H9 (cell line): ENCODE data around the gene COX4I2. TPM values are rescaled to one million over a fixed set of nuclear protein-coding genes. Genes with fewer than 3 reads are reported as not detected.
A peak's percentile ranks its signal among the peaks of the same experiment; 100 is the strongest.

Experiments
- DNase-seq: peaks from one replicate; pipeline ENCODE4 v3.0.0-alpha.2; 2017
- H2AFZ ChIP-seq: one replicate; pipeline ENCODE4 v1.6.1; 2013; ENCODE audit warnings: mild to moderate bottlenecking, low read length, control low read depth, moderate library complexity
- H2AK5ac ChIP-seq: 2 replicates; pipeline ENCODE4 v1.6.1; 2013; ENCODE audit warnings: low read length, control low read depth, mixed read lengths; ENCODE audit not compliant: insufficient read length
- H2BK120ac ChIP-seq: one replicate; pipeline ENCODE4 v1.6.1; 2013; ENCODE audit warnings: low read depth, mild to moderate bottlenecking, low read length, control low read depth, inconsistent platforms; ENCODE audit not compliant: poor library complexity, severe bottlenecking
- H2BK12ac ChIP-seq: 2 replicates; pipeline ENCODE4 v1.6.1; 2013; ENCODE audit warnings: low read length, control low read depth, mixed read lengths, low read depth; ENCODE audit not compliant: insufficient read length
- H2BK15ac ChIP-seq: 2 replicates; pipeline ENCODE4 v1.6.1; 2013; ENCODE audit warnings: low read depth, low read length, control low read depth
- H2BK20ac ChIP-seq: one replicate; pipeline ENCODE4 v1.6.1; 2013; ENCODE audit warnings: low read depth, mild to moderate bottlenecking, low read length, control low read depth, inconsistent platforms; ENCODE audit not compliant: poor library complexity, severe bottlenecking
- H2BK5ac ChIP-seq: 2 replicates; pipeline ENCODE4 v1.6.1; 2013; ENCODE audit warnings: low read length, control low read depth, mixed read lengths; ENCODE audit not compliant: insufficient read length
- H3K14ac ChIP-seq: 2 replicates; pipeline ENCODE4 v1.6.1; 2013; ENCODE audit warnings: low read length, control low read depth; ENCODE audit not compliant: insufficient read depth
- H3K18ac ChIP-seq: 2 replicates; pipeline ENCODE4 v1.6.1; 2013; ENCODE audit warnings: low read depth, mild to moderate bottlenecking, mixed read lengths, low read length, control low read depth; ENCODE audit not compliant: insufficient read length
- H3K23ac ChIP-seq: 2 replicates; pipeline ENCODE4 v1.6.1; 2013; ENCODE audit warnings: low read length, control low read depth, mixed read lengths, low read depth; ENCODE audit not compliant: insufficient read length
- H3K23me2 ChIP-seq: 2 replicates; pipeline ENCODE4 v1.6.1; 2013; ENCODE audit warnings: low read depth, mild to moderate bottlenecking, mixed read lengths, low read length, control low read depth; ENCODE audit not compliant: insufficient read length, poor library complexity, severe bottlenecking
- H3K27ac ChIP-seq: 2 replicates; pipeline ENCODE4 v1.5.1; 2013; ENCODE audit warnings: low read length, control low read depth, mixed read lengths, low read depth; ENCODE audit not compliant: insufficient read length
- H3K27me3 ChIP-seq: 2 replicates; pipeline ENCODE4 v1.6.1; 2013; ENCODE audit warnings: low read length, control low read depth, inconsistent platforms; ENCODE audit not compliant: insufficient read depth
- H3K4ac ChIP-seq: 2 replicates; pipeline ENCODE4 v1.6.1; 2013; ENCODE audit warnings: low read depth, mild to moderate bottlenecking, control low read depth, inconsistent platforms, low read length, moderate library complexity
- H3K4me1 ChIP-seq: 2 replicates; pipeline ENCODE4 v1.6.1; 2013; ENCODE audit warnings: low read length, control low read depth, inconsistent platforms; ENCODE audit not compliant: insufficient read depth
- H3K4me2 ChIP-seq: 2 replicates; pipeline ENCODE4 v1.6.1; 2013; ENCODE audit warnings: low read length, control low read depth, mixed read lengths; ENCODE audit not compliant: insufficient read length, insufficient read depth
- H3K56ac ChIP-seq: 2 replicates; pipeline ENCODE4 v1.6.1; 2013; ENCODE audit warnings: low read depth, mild to moderate bottlenecking, mixed read lengths, low read length, control low read depth; ENCODE audit not compliant: insufficient read length
- H3K79me1 ChIP-seq: 2 replicates; pipeline ENCODE4 v1.6.1; 2013; ENCODE audit warnings: low read depth, mild to moderate bottlenecking, moderate library complexity, low read length, control low read depth, inconsistent platforms; ENCODE audit not compliant: insufficient read depth, poor library complexity, severe bottlenecking
- H3K79me2 ChIP-seq: 2 replicates; pipeline ENCODE4 v1.6.1; 2013; ENCODE audit warnings: low read length, control low read depth, inconsistent platforms; ENCODE audit not compliant: insufficient read depth
- H3K9ac ChIP-seq: 2 replicates; pipeline ENCODE4 v1.6.1; 2013; ENCODE audit warnings: low read length, control low read depth, mixed read lengths; ENCODE audit not compliant: insufficient read length; ENCODE audit errors: extremely low read depth
- H3K9me3 ChIP-seq: one replicate; pipeline ENCODE4 v1.6.1; 2013; ENCODE audit warnings: low read depth, low read length, inconsistent platforms; ENCODE audit not compliant: control insufficient read depth
- H3T11ph ChIP-seq: one replicate; pipeline ENCODE4 v1.6.1; 2013; ENCODE audit warnings: mild to moderate bottlenecking, low read length, control low read depth, inconsistent platforms
- H4K20me1 ChIP-seq: one replicate; pipeline ENCODE4 v1.6.1; 2013; ENCODE audit not compliant: control insufficient read depth, insufficient read length, insufficient read depth
- H4K5ac ChIP-seq: 2 replicates; pipeline ENCODE4 v1.6.1; 2013; ENCODE audit warnings: low read depth, mild to moderate bottlenecking, mixed read lengths, low read length, control low read depth; ENCODE audit not compliant: insufficient read length
- H4K8ac ChIP-seq: replicated peaks from 2 replicates; pipeline ENCODE4 v1.6.1; 2013; ENCODE audit warnings: low read length, control low read depth, mixed read lengths, low read depth; ENCODE audit not compliant: insufficient read length
- H4K91ac ChIP-seq: 2 replicates; pipeline ENCODE4 v1.6.1; 2013; ENCODE audit warnings: low read depth, mild to moderate bottlenecking, moderate library complexity, mixed read lengths, low read length, control low read depth; ENCODE audit not compliant: insufficient read length
- H3K27ac Mint-ChIP-seq, 3 experiments: 2 replicates in 2 of 3; 3 replicates in 1 of 3; pipeline ENCODE4 v1.8.0; 2020 to 2021; ENCODE audit warnings: mixed read lengths in 3 of 3, mild to moderate bottlenecking in 1 of 3, moderate library complexity in 1 of 3
- H3K27me3 Mint-ChIP-seq: 2 replicates; pipeline ENCODE4 v1.8.0; 2021; ENCODE audit warnings: low read depth, mild to moderate bottlenecking, moderate library complexity, mixed read lengths
- H3K36me3 Mint-ChIP-seq, 3 experiments: 2 replicates in 2 of 3; 3 replicates in 1 of 3; pipeline ENCODE4 v1.8.0; 2020 to 2021; ENCODE audit warnings: low read depth in 3 of 3, mixed read lengths in 3 of 3; ENCODE audit not compliant: insufficient read depth in 1 of 3
- H3K4me1 Mint-ChIP-seq, 2 experiments: 2 replicates each; pipeline ENCODE4 v1.8.0; 2020; ENCODE audit warnings: mixed read lengths in 2 of 2
- H3K4me3 Mint-ChIP-seq, 2 experiments: 2 replicates in 1 of 2; 3 replicates in 1 of 2; pipeline ENCODE4 v1.8.0; 2020 to 2021; ENCODE audit warnings: mild to moderate bottlenecking in 2 of 2, mixed read lengths in 2 of 2, moderate library complexity in 1 of 2
- H3K9me3 Mint-ChIP-seq, 2 experiments: 2 replicates in 1 of 2; 3 replicates in 1 of 2; pipeline ENCODE4 v1.8.0; 2020; ENCODE audit warnings: mild to moderate bottlenecking in 2 of 2, mixed read lengths in 2 of 2, moderate library complexity in 1 of 2
- WGBS: extraction: QIAGEN DNeasy Blood & Tissue Kit; methylation state at CpG from one replicate; pipeline ENCODE4 v1.1.7; 2013; ENCODE audit warnings: missing lambda C conversion rate, low lambda C conversion rate, mixed read lengths; ENCODE audit not compliant: insufficient read length; ENCODE audit errors: extremely low coverage; 5-methylcytosine and 5-hydroxymethylcytosine counted together
- total RNA-seq: library from RNA; stranded (reverse); gene quantifications from 2 replicates; pipeline ENCODE4 v1.2.1, GENCODE V29; 2021
- TF ChIP-seq, protein P1 (sequence below): fragments of 200-600 bp; sonication (generic); conservative IDR thresholded peaks from 3 replicates; pipeline ENCODE4 v1.8.0; 2021; ENCODE audit warnings: antibody characterized with exemption, mild to moderate bottlenecking

The COX4I2 gene
- total RNA-seq, 1 experiment from 2014 or later: not detected

DNA sequence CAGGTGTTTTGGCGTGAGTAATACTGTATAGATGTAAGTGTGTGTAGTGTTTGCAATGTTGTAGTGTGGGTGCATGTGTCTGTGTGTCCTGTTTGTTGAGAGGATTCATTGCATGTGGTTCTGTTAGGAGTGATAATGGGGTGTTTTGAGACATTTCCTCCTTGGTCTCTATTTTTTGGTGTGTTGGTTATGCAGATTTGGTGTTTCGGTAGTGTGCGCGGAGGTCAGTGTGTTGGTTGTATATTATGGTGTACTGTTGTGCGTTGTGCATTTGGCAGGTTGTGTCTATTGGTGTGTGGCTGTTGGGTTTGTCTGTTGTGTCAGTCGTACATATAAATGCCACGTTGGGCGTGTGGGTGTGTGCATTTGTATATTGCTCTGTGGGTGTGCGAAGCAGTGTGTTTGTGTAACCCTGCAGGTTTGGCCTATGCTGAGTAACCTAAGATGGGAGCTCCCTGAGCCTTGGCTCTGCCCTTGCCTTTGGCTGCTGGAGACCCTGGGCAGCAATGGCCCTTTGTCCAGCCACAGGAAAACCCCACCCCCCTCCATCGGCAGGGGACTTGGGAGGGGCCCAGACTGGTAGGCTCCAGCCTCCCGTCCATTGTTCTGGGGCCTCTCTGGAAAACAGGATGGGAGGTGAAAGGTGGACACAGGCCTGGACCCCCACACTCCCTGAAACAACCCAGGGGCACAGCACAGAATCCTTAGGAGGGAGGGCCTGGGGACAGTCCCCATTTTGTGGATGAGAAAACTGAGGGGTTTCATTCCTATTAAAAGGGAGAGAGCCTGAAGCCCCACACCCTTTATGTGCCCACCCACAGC, 42.9 kb upstream of the COX4I2 start:
- H3K4me3 Mint-ChIP-seq: no peak overlapping the region; a peak in 2 of 5 replicates
- Histone ChIP-seq H4K91ac (no peak overlapping the region), H2AK5ac (no peak overlapping the region), H3K27me3 (no peaks in the 10 kb centered on the region), H3K56ac (no peak overlapping the region), H2BK20ac (no peak overlapping the region), H3K79me2 (no peaks in the 10 kb centered on the region), H3T11ph (no peak overlapping the region), H4K5ac (no peak overlapping the region), H2BK12ac (no peak overlapping the region), H2BK5ac (no peak overlapping the region), H3K4ac (no peak overlapping the region), H2AFZ (no peak overlapping the region), H2BK15ac (no peak overlapping the region), H2BK120ac (no peak overlapping the region), H3K23ac (no peak overlapping the region), H3K9ac (no peak overlapping the region), H3K9me3 (no peaks in the 10 kb centered on the region), H4K20me1 (no peaks in the 10 kb centered on the region), H3K14ac (no peak overlapping the region; the same call in 1 of the 2 replicates), H3K4me2 (no peak overlapping the region), H3K79me1 (no peaks in the 10 kb centered on the region), H3K18ac (peak overlapping the region; percentile 44), H3K27ac (peak overlapping the region; percentile 4), H3K4me1 (peaks cover 7% of the 10 kb centered on the region; the same call in 1 of the 2 replicates), H3K23me2 (no peaks in the 10 kb centered on the region), H4K8ac (no peak overlapping the region)
- H3K27me3 Mint-ChIP-seq: no peaks in the 10 kb centered on the region; the same call in 1 of the 2 replicates
- no peaks in the 10 kb centered on the region; a peak in 2 of 5 replicates for H3K9me3 Mint-ChIP-seq
- no CpG with 5 or more reads among the region's 11 CpGs for WGBS
- TF ChIP-seq, protein P1, sequence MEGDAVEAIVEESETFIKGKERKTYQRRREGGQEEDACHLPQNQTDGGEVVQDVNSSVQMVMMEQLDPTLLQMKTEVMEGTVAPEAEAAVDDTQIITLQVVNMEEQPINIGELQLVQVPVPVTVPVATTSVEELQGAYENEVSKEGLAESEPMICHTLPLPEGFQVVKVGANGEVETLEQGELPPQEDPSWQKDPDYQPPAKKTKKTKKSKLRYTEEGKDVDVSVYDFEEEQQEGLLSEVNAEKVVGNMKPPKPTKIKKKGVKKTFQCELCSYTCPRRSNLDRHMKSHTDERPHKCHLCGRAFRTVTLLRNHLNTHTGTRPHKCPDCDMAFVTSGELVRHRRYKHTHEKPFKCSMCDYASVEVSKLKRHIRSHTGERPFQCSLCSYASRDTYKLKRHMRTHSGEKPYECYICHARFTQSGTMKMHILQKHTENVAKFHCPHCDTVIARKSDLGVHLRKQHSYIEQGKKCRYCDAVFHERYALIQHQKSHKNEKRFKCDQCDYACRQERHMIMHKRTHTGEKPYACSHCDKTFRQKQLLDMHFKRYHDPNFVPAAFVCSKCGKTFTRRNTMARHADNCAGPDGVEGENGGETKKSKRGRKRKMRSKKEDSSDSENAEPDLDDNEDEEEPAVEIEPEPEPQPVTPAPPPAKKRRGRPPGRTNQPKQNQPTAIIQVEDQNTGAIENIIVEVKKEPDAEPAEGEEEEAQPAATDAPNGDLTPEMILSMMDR: no peak
- peak overlapping the region; percentile 68 to 99 (median 69) for H3K27ac Mint-ChIP-seq
- peak; percentile 90 for DNase-seq
- no peaks in the 10 kb centered on the region; a peak in 1 of 7 replicates for H3K36me3 Mint-ChIP-seq
- peaks cover 51 to 52% of the 10 kb centered on the region in 2 experiments for H3K4me1 Mint-ChIP-seq
